Kidney (tissue), 14 donors: ENCODE measurements around the gene ZBTB18. TPM values are rescaled to one million over a fixed set of nuclear protein-coding genes. Genes with fewer than 3 reads are reported as not detected.

Experiments used
- DNase-seq, 5 donors: peaks; one replicate each; pipeline ENCODE4 v3.0.0-alpha.2; 2013 to 2020
- FAIRE-seq: peaks from 2 replicates; lab custom pipeline; 2012; peaks lifted over from hg19 to GRCh38; lab: Jason Lieb, UNC
- H3K27ac ChIP-seq, 2 donors: one replicate each; pipeline ENCODE4 v1.7.0; 2013; ENCODE audit warnings: low read depth in 2 of 2, low read length in 2 of 2, inconsistent platforms in 1 of 2
- H3K27me3 ChIP-seq: one replicate; pipeline ENCODE4 v1.7.1; 2013; ENCODE audit warnings: low read length, inconsistent platforms; ENCODE audit not compliant: control insufficient read depth, insufficient read depth
- H3K36me3 ChIP-seq, 3 donors: one replicate each; pipeline versions ENCODE4 v1.7.0 to v1.7.1; 2013; ENCODE audit warnings: low read length in 3 of 3, control low read depth in 1 of 3, inconsistent platforms in 1 of 3; ENCODE audit not compliant: insufficient read depth in 3 of 3, control insufficient read depth in 2 of 3
- H3K4me1 ChIP-seq, 3 donors: one replicate each; pipeline versions ENCODE4 v1.7.0 to v1.7.1; 2013; ENCODE audit warnings: low read length in 3 of 3, inconsistent platforms in 1 of 3, low read depth in 1 of 3; ENCODE audit not compliant: control insufficient read depth in 2 of 3, insufficient read depth in 2 of 3
- H3K4me3 ChIP-seq, 3 donors: one replicate each; pipeline versions ENCODE4 v1.7.0 to v1.8.1; 2013; ENCODE audit warnings: low read length in 3 of 3, control low read depth in 1 of 3, inconsistent platforms in 1 of 3
- H3K9ac ChIP-seq, 3 donors: one replicate each; pipeline versions ENCODE4 v1.7.0 to v1.7.1; 2013; ENCODE audit warnings: low read length in 3 of 3, control low read depth in 1 of 3, inconsistent platforms in 1 of 3
- H3K9me3 ChIP-seq, 3 donors: one replicate each; pipeline versions ENCODE4 v1.7.0 to v1.7.1; 2013; ENCODE audit warnings: low read length in 3 of 3, control low read depth in 1 of 3, inconsistent platforms in 1 of 3; ENCODE audit not compliant: control insufficient read depth in 2 of 3, insufficient read depth in 1 of 3
- CTCF ChIP-seq: IDR thresholded peaks from 3 replicates; pipeline ENCODE4 v1.5.1; 2012; ENCODE audit warnings: mild to moderate bottlenecking, moderate library complexity, borderline replicate concordance; ENCODE audit not compliant: insufficient read depth; ENCODE audit errors: extremely low read depth
- intact Hi-C: fragments of 100-400 bp; cut with DNase I; formaldehyde crosslinking; loops from one replicate; pipeline ENCODE4 v1.11.1; 2022
- polyA plus RNA-seq: library from polyadenylated mRNA; stranded (reverse); fragments of 350-450 nt; fragmentation: Illumina TruSeq; extraction: RNeasy Lipid Tissue Mini Kit (QIAGEN cat#74804); gene quantifications from one replicate; pipeline ENCODE4 v1.2.3, GENCODE V29; 2014; ENCODE audit warnings: low read depth, low replicate concordance; ENCODE audit not compliant: insufficient read depth
- total RNA-seq: library from RNA; stranded (reverse); fragmentation: NEBNext Ultra II Directional; extraction: Animal tissue kit (Norgen Biotek cat#: 25700); gene quantifications from one replicate; pipeline ENCODE4 v1.2.1, GENCODE V29; 2021
- donor health status: control.
- donor health status: control.
- donor health status: control.
- donor health status: control.
- donor health status: control.
- donor health status: DM: yes; HTN: yes; CAD: no.
- donor health status: Normal renal cell carcinoma (clear cell type).

The ZBTB18 gene
- total and polyA plus RNA-seq, 2 donors from 2014 or later = 9.0 to 19.8 TPM

DNA sequence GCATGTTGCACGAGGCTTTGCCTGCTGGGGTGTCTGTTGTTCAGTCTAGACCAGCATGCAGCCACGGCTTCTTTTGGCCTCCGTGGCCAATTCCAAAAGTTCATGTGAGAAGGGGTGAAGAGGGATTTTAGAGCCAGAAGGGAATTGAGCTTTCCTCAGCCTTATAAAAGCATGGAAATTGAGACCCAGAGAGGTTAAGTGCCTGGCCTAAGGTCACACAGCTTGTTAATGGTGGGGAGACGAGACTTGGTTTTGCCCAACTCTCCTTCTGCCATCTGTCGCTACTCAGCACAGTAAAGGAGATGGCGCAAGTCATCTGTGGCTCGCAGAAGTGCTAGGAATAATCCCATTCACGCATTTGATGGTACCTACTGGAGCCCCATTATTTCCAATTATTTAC is 25.7 kb downstream of the ZBTB18 start:
- no peak for DNase-seq
- H3K4me1 ChIP-seq = peaks cover 0 to 3% (median 0%) of the 10 kb centered on the region in 3 donors
- H3K9me3 ChIP-seq = no peaks in the 10 kb centered on the region
- no peak for TF ChIP-seq CTCF
- H3K27me3 ChIP-seq = no peaks in the 10 kb centered on the region
- H3K27ac ChIP-seq = no peak overlapping the region
- no peak overlapping the region for H3K4me3 ChIP-seq
- FAIRE-seq = no peak
- intact Hi-C loops = no loop called here
- no peak overlapping the region for H3K9ac ChIP-seq
- H3K36me3 ChIP-seq = no peaks in the 10 kb centered on the region

DNA sequence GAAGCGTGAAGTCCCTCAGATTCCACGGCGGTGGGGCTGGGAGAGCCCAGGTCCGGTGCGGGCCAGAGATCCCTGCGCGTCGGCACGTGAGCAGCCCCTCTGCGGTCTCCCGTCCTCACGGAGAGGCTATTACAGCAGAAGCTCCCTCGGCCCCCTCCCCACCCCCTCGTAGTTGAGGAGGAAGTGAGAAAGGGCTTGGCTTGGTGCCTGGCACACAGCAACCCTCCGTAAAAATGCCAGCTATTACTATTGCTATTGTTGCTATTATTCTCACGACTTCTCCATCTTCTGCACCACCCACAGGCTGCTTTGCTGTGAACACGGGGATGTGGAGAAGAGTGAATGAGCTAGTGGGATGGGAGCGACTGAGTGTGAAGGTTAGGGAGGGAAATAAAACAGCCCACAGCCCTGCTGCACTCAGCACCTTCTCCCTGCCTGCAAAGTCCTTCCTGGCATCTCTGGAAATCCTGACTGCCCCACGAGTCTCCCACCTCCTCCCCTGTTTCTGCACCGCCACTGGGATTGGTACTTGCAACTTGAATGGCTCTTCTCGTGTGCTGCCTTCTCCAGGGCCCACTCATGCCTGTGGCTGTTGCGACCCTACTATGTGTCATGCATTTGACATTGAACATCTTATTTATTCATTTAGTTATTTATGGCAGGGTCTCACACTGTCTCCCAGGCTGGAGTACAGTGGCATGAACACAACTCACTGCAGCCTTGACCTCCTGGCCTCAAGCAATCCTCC is 26.6 kb downstream of the ZBTB18 start:
- FAIRE-seq = no peak
- intact Hi-C loops = no loop called here
- H3K27me3 ChIP-seq = no peaks in the 10 kb centered on the region
- H3K36me3 ChIP-seq = no peaks in the 10 kb centered on the region
- peaks cover 0 to 3% (median 0%) of the 10 kb centered on the region in 3 donors for H3K4me1 ChIP-seq
- no peaks in the 10 kb centered on the region for H3K9me3 ChIP-seq
- no peak overlapping the region for H3K9ac ChIP-seq
- TF ChIP-seq CTCF = no peak
- H3K4me3 ChIP-seq = no peak overlapping the region
- no peak overlapping the region for H3K27ac ChIP-seq
- DNase-seq = peak in 1 of 5 donors; percentile 72

DNA sequence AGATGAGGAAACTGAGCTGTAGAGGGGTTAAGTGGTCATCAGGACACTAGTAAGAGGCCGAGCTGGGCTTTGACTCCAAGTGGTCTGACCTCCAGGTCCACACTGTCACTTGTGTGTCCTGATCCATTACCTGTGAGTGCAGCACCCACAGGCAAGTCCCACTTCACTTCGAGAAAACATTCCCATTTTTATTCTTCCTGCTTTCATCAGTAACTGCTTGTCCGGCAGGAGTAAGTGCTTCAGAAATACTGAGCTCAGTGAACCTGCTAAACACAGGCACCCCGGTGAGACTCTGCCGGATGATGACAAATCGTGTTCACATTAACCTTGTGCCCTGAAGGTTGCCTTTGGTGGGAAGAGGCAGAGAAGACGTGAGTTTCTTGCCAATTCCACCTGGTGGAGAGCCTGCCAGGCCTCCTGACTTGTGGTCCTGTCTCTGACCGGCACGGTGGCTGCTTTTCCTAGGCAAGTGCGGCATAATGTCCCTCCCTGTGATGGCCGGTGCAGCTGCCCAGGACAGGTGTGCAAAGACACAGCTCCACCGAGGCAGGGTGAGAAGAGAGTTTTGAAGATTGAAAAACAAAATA is 29.4 kb downstream of the ZBTB18 start:
- Histone ChIP-seq H3K9ac (no peak overlapping the region), H3K27ac (no peak overlapping the region), H3K9me3 (no peaks in the 10 kb centered on the region), H3K4me1 (no peaks in the 10 kb centered on the region), H3K27me3 (no peaks in the 10 kb centered on the region), H3K4me3 (no peak overlapping the region), H3K36me3 (no peaks in the 10 kb centered on the region)
- intact Hi-C loops = no loop called here
- DNase-seq (peak in 1 of 5 donors; percentile 82), FAIRE-seq (no peak)
- TF ChIP-seq CTCF = no peak
